Tibial nerve (tissue), 4 donors: ENCODE results near the gene ALX4.

ENCODE experiments used
- EP300 ChIP-seq, 2 donors: sonication (generic); formaldehyde crosslinking; IDR thresholded peaks; one replicate each; pipeline ENCODE4 v1.6.1; 2017; ENCODE audit warnings: antibody characterized with exemption in 2 of 2, mild to moderate bottlenecking in 1 of 2
- POLR2A ChIP-seq, 2 donors: fragments of 450-650 bp; IDR thresholded peaks; one replicate each; pipeline ENCODE4 v1.6.1; 2017; ENCODE audit warnings: antibody characterized with exemption in 2 of 2, mild to moderate bottlenecking in 2 of 2, moderate library complexity in 2 of 2
- TF ChIP-seq, protein P1 (sequence below), 5 experiments: fragments of 200-600 bp in 3 of 5; fragments of 450-650 bp in 2 of 5; sonication (generic) in 3 of 5; IDR thresholded peaks; one replicate each; pipeline ENCODE4 v1.5.1; 2016 to 2019; ENCODE audit warnings: antibody characterized with exemption in 5 of 5, mild to moderate bottlenecking in 3 of 5, moderate library complexity in 2 of 5

DNA sequence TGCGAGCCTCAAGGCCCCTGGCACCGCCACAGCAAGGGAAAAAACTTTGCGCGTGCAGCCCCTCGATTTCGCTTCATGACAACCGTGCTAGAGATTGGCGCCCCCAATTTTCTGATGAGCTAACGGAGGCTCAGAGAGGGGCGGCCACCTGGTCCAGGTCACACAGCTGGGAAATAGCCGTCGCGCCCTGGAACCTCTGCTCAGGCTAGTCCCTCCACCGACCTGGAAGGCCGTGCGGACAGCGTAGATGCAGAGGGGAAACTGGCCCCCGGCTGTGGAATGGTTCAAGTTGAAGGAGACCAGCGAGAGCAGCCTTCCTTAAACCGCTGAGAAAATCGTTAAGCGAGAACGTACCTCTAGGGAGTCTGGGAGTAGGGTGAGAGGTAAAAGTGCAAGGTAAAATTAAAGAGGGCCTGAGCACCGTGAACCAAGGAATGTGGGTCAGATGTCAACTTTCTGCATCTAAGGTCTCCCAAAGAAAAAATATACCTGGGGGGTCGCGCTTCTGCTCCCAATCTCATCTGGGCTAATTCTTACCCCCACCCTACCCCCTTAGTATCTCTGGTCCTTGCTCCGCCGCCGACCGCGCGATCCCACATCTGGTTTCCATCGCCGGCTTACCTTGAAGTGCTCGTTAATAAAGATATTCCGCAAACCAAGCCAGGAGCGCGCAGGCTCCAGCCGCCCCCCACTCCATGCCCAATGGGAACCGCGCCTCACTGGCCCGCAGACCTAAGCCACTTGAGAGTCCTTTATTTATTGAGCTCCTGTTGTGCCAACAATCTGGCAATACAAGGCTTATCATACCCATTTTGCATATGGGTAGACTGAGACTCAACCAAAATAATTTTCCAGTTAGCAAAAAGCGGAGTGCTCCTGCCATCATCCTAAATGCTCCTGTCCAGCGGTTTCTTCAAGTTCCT lies 1.7 kb upstream of the ALX4 start:
- TF ChIP-seq, protein P1, sequence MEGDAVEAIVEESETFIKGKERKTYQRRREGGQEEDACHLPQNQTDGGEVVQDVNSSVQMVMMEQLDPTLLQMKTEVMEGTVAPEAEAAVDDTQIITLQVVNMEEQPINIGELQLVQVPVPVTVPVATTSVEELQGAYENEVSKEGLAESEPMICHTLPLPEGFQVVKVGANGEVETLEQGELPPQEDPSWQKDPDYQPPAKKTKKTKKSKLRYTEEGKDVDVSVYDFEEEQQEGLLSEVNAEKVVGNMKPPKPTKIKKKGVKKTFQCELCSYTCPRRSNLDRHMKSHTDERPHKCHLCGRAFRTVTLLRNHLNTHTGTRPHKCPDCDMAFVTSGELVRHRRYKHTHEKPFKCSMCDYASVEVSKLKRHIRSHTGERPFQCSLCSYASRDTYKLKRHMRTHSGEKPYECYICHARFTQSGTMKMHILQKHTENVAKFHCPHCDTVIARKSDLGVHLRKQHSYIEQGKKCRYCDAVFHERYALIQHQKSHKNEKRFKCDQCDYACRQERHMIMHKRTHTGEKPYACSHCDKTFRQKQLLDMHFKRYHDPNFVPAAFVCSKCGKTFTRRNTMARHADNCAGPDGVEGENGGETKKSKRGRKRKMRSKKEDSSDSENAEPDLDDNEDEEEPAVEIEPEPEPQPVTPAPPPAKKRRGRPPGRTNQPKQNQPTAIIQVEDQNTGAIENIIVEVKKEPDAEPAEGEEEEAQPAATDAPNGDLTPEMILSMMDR (IDR thresholded peaks at IDR 0.05), result no peak
- TF ChIP-seq EP300 (IDR thresholded peaks at IDR 0.05) (no peak), POLR2A (IDR thresholded peaks at IDR 0.05) (no peak)
